OCI-LY3 (cell line): ENCODE measurements around the gene ZNF598.

Experiments
- EZH2phosphoT487 ChIP-seq: fragments of 200-600 bp; shearing (Covaris generic); IDR thresholded peaks from 2 replicates; pipeline ENCODE4 v1.6.1; 2018; ENCODE audit warnings: antibody characterized with exemption, mixed run types, low read depth
- TF ChIP-seq, protein P1 (sequence below): fragments of 200-600, 300-600 bp; sonication (generic); IDR thresholded peaks from 2 replicates; pipeline ENCODE4 v1.5.1; 2014; ENCODE audit warnings: antibody characterized with exemption, low read length, low read depth

GRCh38 chr16:1979271-1980029 lies 30.2 kb downstream of the ZNF598 start:
- TF ChIP-seq, protein P1, sequence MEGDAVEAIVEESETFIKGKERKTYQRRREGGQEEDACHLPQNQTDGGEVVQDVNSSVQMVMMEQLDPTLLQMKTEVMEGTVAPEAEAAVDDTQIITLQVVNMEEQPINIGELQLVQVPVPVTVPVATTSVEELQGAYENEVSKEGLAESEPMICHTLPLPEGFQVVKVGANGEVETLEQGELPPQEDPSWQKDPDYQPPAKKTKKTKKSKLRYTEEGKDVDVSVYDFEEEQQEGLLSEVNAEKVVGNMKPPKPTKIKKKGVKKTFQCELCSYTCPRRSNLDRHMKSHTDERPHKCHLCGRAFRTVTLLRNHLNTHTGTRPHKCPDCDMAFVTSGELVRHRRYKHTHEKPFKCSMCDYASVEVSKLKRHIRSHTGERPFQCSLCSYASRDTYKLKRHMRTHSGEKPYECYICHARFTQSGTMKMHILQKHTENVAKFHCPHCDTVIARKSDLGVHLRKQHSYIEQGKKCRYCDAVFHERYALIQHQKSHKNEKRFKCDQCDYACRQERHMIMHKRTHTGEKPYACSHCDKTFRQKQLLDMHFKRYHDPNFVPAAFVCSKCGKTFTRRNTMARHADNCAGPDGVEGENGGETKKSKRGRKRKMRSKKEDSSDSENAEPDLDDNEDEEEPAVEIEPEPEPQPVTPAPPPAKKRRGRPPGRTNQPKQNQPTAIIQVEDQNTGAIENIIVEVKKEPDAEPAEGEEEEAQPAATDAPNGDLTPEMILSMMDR, result no peak
- no peak for TF ChIP-seq EZH2phosphoT487
